Kidney glomerular epithelial cell (primary cell): ENCODE data around the gene SYNPR.
A peak's percentile ranks its signal among the peaks of the same experiment; 100 is the strongest.

ENCODE experiments used
- DNase-seq: peaks from one replicate; lab custom pipeline; 2025; lab: John Stamatoyannopoulos, UW

Gene SYNPR

GRCh38 chr3:63473641-63474166 lies 195.6 kb downstream of the SYNPR start:
- no peak for DNase-seq

DNA sequence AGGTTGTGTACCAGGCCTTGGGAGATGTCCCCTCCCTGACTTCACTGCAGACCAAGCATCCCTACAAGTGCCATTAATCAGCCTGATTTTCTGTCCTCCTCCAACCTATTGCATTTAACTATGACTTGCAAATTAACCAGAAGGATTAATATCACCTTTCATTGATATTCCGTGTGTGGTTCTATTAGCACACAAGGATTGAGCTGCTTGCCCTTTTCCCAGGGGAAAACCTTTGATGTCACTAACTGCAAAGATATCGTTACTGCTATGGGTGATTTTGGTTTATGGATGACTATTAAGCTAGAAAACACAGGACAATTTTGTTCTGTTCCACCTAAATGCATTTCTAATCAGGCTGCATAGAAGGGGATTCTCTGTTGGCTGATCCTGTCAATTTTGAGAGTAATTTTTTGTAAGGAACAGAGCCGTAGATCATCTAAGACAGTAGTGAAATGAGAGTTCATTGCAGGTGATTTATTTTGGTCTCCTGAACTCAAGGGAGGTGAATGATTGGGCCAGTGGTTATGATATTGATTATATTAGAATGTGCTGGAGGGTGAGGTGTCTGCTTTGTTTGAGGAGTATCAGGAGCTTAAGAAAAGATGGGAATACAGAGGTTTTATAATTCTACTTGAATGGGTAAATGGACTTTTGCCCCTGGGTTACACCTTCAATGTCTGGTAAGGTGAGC lies 196.9 kb downstream of the SYNPR start:
- DNase-seq, result no peak

GRCh38 chr3:63477494-63478129 lies 199.5 kb downstream of the SYNPR start:
- no peak for DNase-seq

DNA sequence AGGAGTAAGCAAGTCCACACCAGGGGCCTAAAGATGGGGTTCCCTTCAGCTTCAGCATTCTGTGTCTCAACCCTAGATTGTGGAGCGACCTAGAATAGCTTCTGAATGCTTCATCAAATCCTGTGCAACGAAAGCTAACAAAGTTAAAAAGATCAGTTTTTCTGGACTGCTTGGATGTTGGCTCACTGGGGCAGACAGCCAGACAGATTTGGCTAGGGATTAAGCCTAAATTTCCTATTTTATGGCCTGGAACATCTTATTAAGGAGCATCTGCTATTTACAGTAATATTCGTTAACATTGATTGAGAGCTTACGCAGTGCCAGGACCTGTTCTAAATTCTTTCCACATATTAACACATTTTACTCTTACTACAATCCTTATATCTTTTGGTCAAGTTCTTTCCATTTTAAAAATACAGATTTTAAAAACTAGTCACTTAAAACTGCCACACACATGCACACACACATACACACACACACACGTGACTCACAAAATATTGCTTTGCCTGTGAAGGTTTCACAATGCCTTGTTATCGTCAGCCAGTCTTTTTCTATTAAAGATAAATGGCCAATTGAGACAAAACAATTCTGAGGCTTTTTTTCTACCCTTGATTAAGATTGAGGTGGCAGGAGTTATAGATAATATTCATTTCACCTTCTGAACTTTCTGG lies 201.0 kb downstream of the SYNPR start:
- DNase-seq, result no peak

DNA sequence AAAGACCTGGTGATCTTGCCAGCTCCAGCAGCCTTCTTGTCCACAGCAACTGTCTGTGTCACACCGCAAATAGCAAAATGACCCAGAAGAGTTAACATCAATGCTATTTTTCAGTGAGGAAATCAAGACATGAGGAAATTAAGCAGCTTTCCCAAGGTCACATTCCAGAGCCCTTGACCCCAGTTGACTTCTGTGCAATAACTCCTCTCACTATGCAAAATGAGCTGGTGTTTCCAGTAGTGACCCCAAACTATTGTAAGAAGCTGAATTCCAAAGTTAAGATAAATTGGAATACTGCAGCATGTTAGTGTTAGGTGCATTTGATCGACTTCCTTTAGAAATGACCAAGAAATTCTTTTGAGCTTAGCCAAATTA lies 201.5 kb downstream of the SYNPR start:
- DNase-seq, result no peak

- no peak for DNase-seq
Observed at GRCh38 chr3:63481627-63482026, 203.5 kb downstream of the SYNPR start.

GRCh38 chr3:63482341-63482740 lies 204.2 kb downstream of the SYNPR start:
- no peak for DNase-seq

GRCh38 chr3:63492464-63492863 lies 214.4 kb downstream of the SYNPR start:
- no peak for DNase-seq

DNA sequence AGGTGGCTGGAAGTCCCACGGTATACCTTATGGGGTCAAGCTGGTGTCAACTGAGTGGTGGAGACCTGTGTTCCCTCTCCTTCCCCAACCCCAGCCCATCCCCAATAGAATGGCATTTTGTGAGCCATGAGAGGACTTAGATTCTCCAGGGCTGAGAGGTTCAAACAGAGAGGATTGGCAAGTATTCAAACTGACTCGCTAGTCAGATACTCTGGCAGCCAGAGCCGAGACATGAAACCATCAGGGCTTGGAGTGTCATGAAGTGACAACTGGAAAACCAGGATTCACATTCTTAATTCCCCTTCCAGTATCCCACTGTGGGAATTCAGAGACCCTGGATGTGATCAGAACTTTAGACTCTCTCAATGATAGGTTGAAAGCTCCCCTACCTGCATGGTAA lies 215.0 kb downstream of the SYNPR start:
- no peak for DNase-seq

DNA sequence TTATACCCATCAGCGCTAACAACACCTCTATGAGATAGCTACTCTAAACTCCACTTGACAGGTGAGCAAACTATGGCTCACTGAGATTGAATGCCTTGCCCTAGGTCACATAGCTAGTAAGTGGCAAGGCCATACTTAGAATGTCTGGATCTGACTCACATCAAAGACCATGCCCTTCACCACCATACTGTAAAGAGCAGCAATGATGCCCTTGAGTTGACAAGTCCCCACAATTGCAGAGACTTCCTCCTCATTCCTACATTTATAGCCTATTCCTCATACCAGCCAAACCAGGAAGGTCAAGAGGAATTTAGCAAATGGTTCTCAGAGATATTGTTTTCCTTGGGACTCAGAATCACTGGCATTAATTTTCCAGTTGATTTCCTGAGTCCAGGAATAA lies 216.5 kb downstream of the SYNPR start:
- DNase-seq, result no peak

- no peak for DNase-seq
Observed at GRCh38 chr3:63497641-63498040, 219.5 kb downstream of the SYNPR start.

DNA sequence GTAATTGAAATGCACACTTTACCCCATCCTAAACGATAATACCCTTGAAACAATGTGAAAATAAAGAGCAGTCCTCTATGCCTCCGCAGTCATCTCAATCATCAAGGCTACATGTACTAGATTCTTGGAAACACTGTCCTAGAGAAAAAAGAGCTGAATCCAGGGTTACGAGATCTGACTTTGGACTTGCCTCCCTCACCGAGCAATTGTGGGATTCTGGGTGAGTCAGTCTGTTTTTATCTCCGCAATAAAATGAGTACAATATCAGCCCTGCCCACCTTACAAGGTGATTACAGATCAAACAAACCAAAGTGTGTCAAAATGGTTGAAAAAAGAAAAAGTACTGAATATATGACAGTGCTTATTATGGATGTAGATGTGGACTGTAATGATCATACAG lies 222.1 kb downstream of the SYNPR start:
- no peak for DNase-seq

- peak; percentile 28 for DNase-seq
Observed at GRCh38 chr3:63508305-63508704, 230.2 kb downstream of the SYNPR start.

DNA sequence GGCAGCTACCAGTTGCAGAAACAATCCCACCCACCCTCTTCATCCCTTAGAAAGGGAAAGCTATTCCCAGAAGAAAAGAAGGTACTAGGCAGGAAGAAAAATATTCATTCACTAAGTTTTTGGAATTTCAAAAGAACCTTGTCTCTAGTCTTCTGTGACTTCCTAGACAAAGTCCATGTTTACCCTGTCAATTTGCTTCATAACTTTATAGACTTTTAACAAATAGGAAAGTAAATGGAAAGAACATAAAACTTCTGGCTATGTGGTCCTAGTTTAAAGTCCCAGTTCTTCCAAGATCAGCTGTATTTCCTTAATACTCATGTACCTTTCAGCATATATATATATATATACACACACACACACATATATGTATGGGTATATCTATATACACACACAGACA lies 230.7 kb downstream of the SYNPR start:
- DNase-seq, result no peak

GRCh38 chr3:63513791-63514190 lies 235.7 kb downstream of the SYNPR start:
- DNase-seq, result no peak

DNA sequence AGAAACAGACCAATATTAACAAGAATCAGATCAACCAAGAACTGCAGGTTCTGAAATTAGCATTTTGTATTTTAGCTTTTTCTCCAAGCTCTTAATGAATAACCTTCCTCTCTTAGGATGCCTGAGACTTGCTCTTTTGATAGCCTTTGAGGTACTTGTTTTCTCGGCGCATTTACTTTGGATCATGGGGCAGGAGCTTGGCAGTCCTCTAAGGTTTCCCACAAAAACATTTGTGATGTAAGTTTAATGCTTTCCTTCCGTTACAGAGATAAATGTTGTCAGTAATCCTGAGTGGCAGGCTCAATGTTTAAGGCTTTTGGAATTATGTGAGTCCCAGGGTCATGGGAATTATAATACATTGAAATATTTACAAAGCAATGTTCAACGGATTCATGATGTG lies 236.6 kb downstream of the SYNPR start:
- DNase-seq, result no peak

GRCh38 chr3:63519426-63519825 lies 241.3 kb downstream of the SYNPR start:
- no peak for DNase-seq

DNA sequence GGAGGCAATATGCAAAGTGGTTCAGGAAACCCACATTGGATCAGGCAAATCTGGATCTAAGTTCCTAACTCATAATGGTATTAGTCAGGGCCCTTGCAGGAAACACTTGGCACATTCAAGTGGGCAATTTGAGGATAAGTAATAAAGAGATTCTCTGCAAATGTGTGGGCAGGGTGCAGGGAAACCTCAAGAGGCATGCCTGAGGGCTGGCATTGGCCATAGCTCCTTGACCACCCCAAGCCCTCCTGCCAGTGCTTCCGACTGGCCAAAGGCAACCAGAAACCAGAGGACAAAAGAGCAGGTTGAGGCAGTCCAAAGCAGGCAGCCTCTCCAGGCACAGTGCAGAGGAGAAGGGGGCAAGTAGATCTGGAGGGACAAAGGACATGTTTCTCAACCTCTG lies 243.5 kb downstream of the SYNPR start:
- DNase-seq, result no peak

- DNase-seq, result no peak
Observed at GRCh38 chr3:63523100-63523499, 245.0 kb downstream of the SYNPR start.

DNA sequence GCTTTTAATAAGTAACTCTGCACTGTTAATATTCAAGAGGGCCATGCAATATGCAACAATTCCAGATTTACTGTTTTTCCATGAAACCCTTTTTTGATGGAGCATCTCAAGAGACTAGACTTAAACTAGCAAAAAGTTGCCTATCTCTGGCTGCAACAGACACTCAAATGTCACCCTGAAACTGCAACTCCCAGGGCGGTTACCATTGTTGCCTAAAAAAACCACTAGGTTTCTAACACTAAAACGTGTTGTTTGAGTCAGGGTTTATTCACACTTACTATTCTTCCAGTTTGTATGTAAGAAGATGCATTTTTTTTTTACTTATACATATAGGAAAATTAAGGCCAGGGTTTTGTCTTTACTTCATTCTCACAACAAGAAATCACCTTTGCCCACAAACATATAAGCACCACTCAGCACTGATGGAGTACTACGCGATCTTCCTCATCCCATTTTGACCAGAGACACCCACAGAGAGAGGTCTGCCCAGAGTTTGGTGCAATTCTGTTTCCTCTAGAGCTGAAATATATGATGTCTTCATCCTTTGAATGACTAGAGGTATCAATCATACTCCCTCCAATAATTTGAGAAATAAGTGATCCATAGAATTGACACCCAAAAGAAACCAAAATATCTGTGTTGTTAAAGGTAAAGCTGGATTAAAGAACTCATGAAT lies 250.4 kb downstream of the SYNPR start:
- no peak for DNase-seq

- DNase-seq, result no peak
Observed at GRCh38 chr3:63532521-63532920, 254.4 kb downstream of the SYNPR start.

GRCh38 chr3:63538919-63539318 lies 260.8 kb downstream of the SYNPR start:
- DNase-seq, result no peak

DNA sequence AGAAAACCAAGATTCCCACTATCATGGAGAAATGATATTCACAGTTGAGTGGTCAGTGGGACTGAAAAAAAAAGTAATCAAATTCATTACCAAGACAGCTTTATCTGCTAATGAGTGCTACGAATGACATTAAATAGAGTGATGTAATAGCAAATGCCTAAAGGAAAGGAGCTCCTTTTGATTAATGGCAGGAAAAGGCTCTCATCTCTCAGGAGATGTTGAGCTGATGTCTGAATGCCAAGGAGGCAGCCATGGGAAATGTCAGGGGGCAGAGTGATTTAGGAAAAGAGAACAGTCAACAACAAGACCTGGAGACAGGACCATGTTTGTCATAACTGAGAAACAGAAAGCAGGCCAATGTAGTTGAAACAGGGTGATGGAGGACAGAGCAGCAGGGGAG lies 277.7 kb downstream of the SYNPR start:
- DNase-seq, result no peak
